MCF 10A (cell line): ENCODE data around the gene TWNK. TPM values are rescaled to one million over a fixed set of nuclear protein-coding genes. Genes with fewer than 3 reads are reported as not detected.

ENCODE experiments used
- BruUV-seq: library from RNA; stranded (reverse); fragments of 400-500 nt; replicated peaks from 2 replicates; lab custom pipeline; 2021; lab: Mats Ljungman, UMichigan
- CTCF ChIA-PET: fragments of 300-600 bp; sonication (Branson Sonifier 250); formaldehyde crosslinking; extraction: SDS; loops from one replicate; lab custom pipeline; 2021; ENCODE audit warnings: antibody characterized with exemption, inconsistent platforms; lab: Yijun Ruan, JAX
- POLR2A ChIA-PET: fragments of 300-600, 350-650 bp; sonication (Branson Sonifier 250); formaldehyde crosslinking; extraction: SDS; loops from one replicate; lab custom pipeline; 2020; ENCODE audit warnings: antibody characterized with exemption, inconsistent platforms; lab: Yijun Ruan, JAX
- DNase-seq: peaks from one replicate; pipeline ENCODE4 v3.0.0-alpha.2; 2018; ENCODE audit not compliant: unreplicated experiment
- H3K27ac Mint-ChIP-seq: one replicate; pipeline ENCODE4 v1.8.0; 2022; ENCODE audit warnings: mild to moderate bottlenecking, low read depth, mixed read lengths; ENCODE audit not compliant: unreplicated experiment
- H3K27me3 Mint-ChIP-seq: one replicate; pipeline ENCODE4 v1.8.0; 2022; ENCODE audit warnings: mixed read lengths; ENCODE audit not compliant: insufficient read depth, unreplicated experiment
- H3K36me3 Mint-ChIP-seq: one replicate; pipeline ENCODE4 v1.8.0; 2022; ENCODE audit warnings: mild to moderate bottlenecking, moderate library complexity, mixed read lengths; ENCODE audit not compliant: insufficient read depth, unreplicated experiment
- H3K4me1 Mint-ChIP-seq: one replicate; pipeline ENCODE4 v1.8.0; 2022; ENCODE audit warnings: mixed read lengths; ENCODE audit not compliant: insufficient read depth, unreplicated experiment
- H3K4me3 Mint-ChIP-seq: one replicate; pipeline ENCODE4 v1.8.0; 2022; ENCODE audit warnings: mild to moderate bottlenecking, moderate library complexity, mixed read lengths; ENCODE audit not compliant: unreplicated experiment
- H3K9me3 Mint-ChIP-seq: one replicate; pipeline ENCODE4 v1.8.0; 2022; ENCODE audit warnings: mixed read lengths; ENCODE audit not compliant: unreplicated experiment
- intact Hi-C: fragments of 100-400 bp; cut with micrococcal nuclease; formaldehyde crosslinking; loops from 2 replicates; pipeline ENCODE4 v1.14.1; 2022
- total RNA-seq: library from RNA; stranded (reverse); gene quantifications from 2 replicates; pipeline ENCODE4 v1.2.3, GENCODE V29; 2022
- TF ChIP-seq, protein P1 (sequence below): fragments of 200-600 bp; IDR thresholded peaks from one replicate; pipeline ENCODE4 v1.8.0; 2022; ENCODE audit warnings: antibody characterized with exemption, mild to moderate bottlenecking; ENCODE audit not compliant: unreplicated experiment

The TWNK gene
- total RNA-seq, 1 experiment from 2014 or later: 27.9 TPM

DNA sequence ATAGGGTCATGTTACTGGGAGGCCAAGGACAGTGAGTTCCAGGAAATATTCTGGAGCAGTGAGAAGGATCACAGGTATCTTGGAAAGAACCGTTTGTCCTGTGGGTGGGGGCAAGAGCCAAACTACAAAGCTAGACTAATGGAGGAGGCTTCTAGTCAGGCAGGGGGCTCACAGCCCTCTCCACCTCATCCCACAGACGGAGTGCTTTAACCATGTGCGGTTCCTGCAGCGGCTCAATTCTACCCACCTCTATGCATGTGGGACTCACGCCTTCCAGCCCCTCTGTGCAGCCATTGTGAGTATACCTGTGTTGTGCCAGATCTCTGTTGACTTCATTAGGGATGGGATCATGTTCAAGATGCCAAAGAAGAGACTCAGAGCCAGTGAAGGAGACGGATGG, 9.9 kb upstream of the TWNK start:
- Mint-ChIP-seq H3K36me3 (peaks cover 21% of the 10 kb centered on the region), H3K4me3 (no peak overlapping the region), H3K27me3 (no peaks in the 10 kb centered on the region), H3K27ac (no peak overlapping the region), H3K4me1 (no peaks in the 10 kb centered on the region), H3K9me3 (no peaks in the 10 kb centered on the region)
- DNase-seq: no peak
- intact Hi-C loops: no loop called here
- POLR2A ChIA-PET: no interaction called here
- TF ChIP-seq, protein P1, sequence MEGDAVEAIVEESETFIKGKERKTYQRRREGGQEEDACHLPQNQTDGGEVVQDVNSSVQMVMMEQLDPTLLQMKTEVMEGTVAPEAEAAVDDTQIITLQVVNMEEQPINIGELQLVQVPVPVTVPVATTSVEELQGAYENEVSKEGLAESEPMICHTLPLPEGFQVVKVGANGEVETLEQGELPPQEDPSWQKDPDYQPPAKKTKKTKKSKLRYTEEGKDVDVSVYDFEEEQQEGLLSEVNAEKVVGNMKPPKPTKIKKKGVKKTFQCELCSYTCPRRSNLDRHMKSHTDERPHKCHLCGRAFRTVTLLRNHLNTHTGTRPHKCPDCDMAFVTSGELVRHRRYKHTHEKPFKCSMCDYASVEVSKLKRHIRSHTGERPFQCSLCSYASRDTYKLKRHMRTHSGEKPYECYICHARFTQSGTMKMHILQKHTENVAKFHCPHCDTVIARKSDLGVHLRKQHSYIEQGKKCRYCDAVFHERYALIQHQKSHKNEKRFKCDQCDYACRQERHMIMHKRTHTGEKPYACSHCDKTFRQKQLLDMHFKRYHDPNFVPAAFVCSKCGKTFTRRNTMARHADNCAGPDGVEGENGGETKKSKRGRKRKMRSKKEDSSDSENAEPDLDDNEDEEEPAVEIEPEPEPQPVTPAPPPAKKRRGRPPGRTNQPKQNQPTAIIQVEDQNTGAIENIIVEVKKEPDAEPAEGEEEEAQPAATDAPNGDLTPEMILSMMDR: no peak
- CTCF ChIA-PET: no interaction called here
- BruUV-seq: no TSS peak

DNA sequence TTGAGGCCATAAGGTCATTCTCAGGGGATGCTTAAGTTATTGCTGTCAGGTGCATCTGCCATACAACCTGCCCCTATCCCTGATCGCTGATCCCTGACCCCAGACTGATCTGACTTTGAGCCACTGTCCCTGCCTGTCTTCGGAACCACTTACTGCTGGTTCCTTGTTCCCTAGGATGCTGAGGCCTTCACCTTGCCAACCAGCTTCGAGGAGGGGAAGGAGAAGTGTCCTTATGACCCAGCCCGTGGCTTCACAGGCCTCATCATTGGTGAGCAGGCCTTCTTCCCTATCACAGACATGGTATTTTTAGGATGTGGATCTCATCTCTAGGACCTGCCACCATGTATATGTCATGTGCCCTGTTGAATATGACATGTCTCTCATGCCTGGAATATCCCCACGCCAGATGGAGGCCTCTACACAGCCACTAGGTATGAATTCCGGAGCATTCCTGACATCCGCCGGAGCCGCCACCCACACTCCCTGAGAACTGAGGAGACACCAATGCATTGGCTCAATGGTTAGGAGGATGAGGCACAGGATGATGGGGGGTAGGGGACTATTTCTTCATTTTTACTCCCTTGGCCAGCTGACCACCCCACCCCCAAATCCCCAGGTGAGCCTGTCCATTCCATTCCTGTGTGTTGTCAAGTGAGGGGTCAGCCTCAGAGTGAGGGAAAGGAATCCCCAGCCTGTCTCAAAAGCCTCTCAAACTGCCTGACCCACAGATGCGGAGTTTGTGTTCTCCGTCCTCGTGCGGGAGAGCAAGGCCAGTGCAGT, 9.0 kb upstream of the TWNK start:
- TF ChIP-seq, protein P1: no peak

DNA sequence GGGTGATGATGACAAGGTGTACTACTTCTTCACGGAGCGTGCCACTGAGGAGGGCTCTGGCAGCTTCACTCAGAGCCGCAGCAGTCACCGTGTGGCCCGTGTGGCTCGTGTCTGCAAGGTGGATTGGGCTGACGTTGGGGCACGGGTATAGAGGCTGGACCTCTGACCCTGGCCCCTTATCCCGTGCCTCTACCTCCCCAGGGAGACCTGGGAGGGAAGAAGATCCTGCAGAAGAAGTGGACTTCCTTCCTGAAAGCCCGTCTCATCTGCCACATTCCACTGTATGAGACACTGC, 8.5 kb upstream of the TWNK start:
- no TSS peak for BruUV-seq
- TF ChIP-seq, protein P1: no peak
- no peak for DNase-seq
- Mint-ChIP-seq H3K27me3 (no peaks in the 10 kb centered on the region), H3K4me3 (no peak overlapping the region), H3K9me3 (no peaks in the 10 kb centered on the region), H3K36me3 (peaks cover 28% of the 10 kb centered on the region), H3K4me1 (no peaks in the 10 kb centered on the region), H3K27ac (no peak overlapping the region)
- intact Hi-C loops: no loop called here
- ChIA-PET CTCF (no interaction called here), POLR2A (no interaction called here)

More for the DNA sequence above, 9.0 kb upstream of the TWNK start:
- H3K4me1 Mint-ChIP-seq: no peaks in the 10 kb centered on the region
- no peak for DNase-seq
- intact Hi-C loops: no loop called here
- POLR2A ChIA-PET: no interaction called here
- no peaks in the 10 kb centered on the region for H3K9me3 Mint-ChIP-seq
- no peak overlapping the region for H3K27ac Mint-ChIP-seq
- H3K36me3 Mint-ChIP-seq: peaks cover 28% of the 10 kb centered on the region
- CTCF ChIA-PET: no interaction called here
- H3K27me3 Mint-ChIP-seq: no peaks in the 10 kb centered on the region
- H3K4me3 Mint-ChIP-seq: no peak overlapping the region
- no TSS peak for BruUV-seq

DNA sequence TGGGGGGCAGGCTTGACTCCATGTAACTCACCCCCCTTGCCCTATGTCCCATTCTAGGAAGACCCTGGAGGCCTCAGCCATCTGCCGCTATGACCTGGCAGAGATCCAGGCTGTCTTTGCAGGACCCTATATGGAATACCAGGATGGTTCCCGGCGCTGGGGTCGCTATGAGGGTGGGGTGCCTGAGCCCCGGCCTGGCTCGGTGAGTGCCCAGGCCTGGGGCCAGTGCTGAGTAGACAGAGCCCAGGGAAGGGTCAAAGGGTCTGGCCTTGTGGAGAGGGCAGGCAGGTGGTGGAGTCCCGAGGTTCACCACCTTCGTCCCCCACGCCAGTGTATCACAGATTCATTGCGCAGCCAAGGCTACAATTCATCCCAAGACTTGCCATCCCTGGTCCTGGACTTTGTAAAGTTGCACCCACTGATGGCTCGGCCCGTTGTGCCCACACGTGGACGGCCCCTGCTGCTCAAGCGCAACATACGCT, 7.5 kb upstream of the TWNK start:
- Mint-ChIP-seq H3K4me3 (no peak overlapping the region), H3K27me3 (no peaks in the 10 kb centered on the region), H3K9me3 (no peaks in the 10 kb centered on the region), H3K27ac (no peak overlapping the region), H3K36me3 (peaks cover 28% of the 10 kb centered on the region), H3K4me1 (no peaks in the 10 kb centered on the region)
- intact Hi-C loops: no loop called here
- BruUV-seq: no TSS peak
- ChIA-PET CTCF (interaction anchor here (0.6 kb wide), 2 partner anchors 17 to 18 kb away, joined by 3 read pairs; no protein-coding TSS in a partner anchor), POLR2A (interaction anchor here (0.5 to 0.9 kb wide), 3 partner anchors 9 to 669 kb away, joined by 3 to 4 read pairs (median 3); no protein-coding TSS in a partner anchor)
- no peak for DNase-seq
- TF ChIP-seq, protein P1: no peak
